SU-DHL-6 (cell line): ENCODE results near the gene SNX25.

ENCODE experiments used
- CTCF ChIP-seq: fragments of 200-600 bp; sonication (generic); IDR thresholded peaks from one replicate; pipeline ENCODE4 v1.5.1; 2017; ENCODE audit warnings: antibody characterized with exemption, mild to moderate bottlenecking, low read length, moderate library complexity; ENCODE audit not compliant: insufficient read depth, poor library complexity, severe bottlenecking
- EZH2phosphoT487 ChIP-seq: fragments of 200-600 bp; sonication (generic), shearing (Covaris generic); conservative IDR thresholded peaks from 2 replicates; pipeline ENCODE4 v1.6.1; 2018; ENCODE audit warnings: mild to moderate bottlenecking, antibody characterized with exemption, low read length, moderate library complexity, mixed read lengths

DNA sequence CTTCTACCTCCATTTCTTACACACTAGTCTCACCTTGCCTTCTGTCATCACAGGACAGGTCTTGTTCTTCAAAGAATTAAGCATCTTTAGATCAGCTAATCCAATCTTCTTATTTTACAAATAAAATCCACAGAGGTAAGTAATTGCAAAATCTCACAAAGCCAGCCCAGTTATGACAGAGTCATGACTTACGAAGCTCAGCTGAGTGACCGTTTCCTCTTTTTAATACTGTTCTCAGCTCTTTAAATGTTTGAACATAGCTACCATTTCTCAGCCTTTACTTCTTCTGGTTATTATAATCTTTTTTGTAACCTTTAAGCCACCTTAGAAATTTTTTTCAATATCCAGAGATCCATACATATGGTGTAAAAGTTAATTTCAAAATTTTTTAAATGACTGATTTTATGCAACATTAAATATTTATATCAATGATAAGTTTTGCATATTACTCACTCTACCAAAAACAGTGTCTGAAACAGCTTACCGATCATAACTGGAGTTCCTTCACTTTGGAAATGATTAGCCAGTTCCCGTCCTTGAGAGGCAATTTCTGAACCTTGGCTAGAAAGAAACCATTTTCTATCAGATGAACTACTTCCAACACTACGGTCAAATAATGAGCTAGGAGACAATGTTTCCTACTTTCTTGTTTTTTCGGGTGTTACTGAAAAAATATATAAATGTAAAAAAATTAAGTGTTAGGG is 196.1 kb downstream of the SNX25 start:
- TF ChIP-seq CTCF (no peak), EZH2phosphoT487 (no peak)
